CD4-positive, CD25-positive, alpha-beta regulatory T cell (primary cell): ENCODE data around the gene SMPX. TPM values are rescaled to one million over a fixed set of nuclear protein-coding genes. Genes with fewer than 3 reads are reported as not detected.

Source experiments
- ATAC-seq, 2 donors: fragments of 150-1000 bp; cut with Tn5 transposase; one replicate each; pipeline ENCODE4 v1.10.0; 2021; ENCODE audit warnings: low read depth in 2 of 2, moderate number of reproducible peaks in 2 of 2, moderate library complexity in 1 of 2
- DNase-seq, 3 donors: peaks; one replicate each; pipeline versions ENCODE4 v3.0.0 to v3.0.0-alpha.2; 2012 to 2022; ENCODE audit warnings: mixed read lengths in 1 of 3
- H3K27ac ChIP-seq: one replicate; pipeline ENCODE4 v1.7.0; 2013; ENCODE audit warnings: mild to moderate bottlenecking, low read length; ENCODE audit not compliant: insufficient read depth, poor library complexity, severe bottlenecking
- H3K27me3 ChIP-seq: one replicate; pipeline ENCODE4 v1.7.0; 2013; ENCODE audit warnings: low read length; ENCODE audit not compliant: control insufficient read depth, insufficient read depth
- H3K36me3 ChIP-seq: one replicate; pipeline ENCODE4 v1.7.0; 2013; ENCODE audit warnings: mild to moderate bottlenecking, low read length, moderate library complexity; ENCODE audit not compliant: control insufficient read depth, insufficient read depth
- H3K4me1 ChIP-seq: 2 replicates; pipeline ENCODE4 v1.7.0; 2013; ENCODE audit warnings: mild to moderate bottlenecking, low read length; ENCODE audit not compliant: insufficient read depth, control insufficient read depth, poor library complexity, severe bottlenecking
- H3K4me3 ChIP-seq: one replicate; pipeline ENCODE4 v1.7.0; 2013; ENCODE audit warnings: low read depth, mild to moderate bottlenecking, low read length, moderate library complexity
- H3K9me3 ChIP-seq, 2 experiments: 1 replicate in 1 of 2; 2 replicates in 1 of 2; pipeline ENCODE4 v1.7.0; 2013; ENCODE audit warnings: low read length in 2 of 2, mild to moderate bottlenecking in 1 of 2, moderate library complexity in 1 of 2; ENCODE audit not compliant: control insufficient read depth in 2 of 2
- H3K27ac Mint-ChIP-seq, 3 donors: one replicate each; pipeline ENCODE4 v1.8.0; 2020 to 2022; ENCODE audit warnings: mild to moderate bottlenecking in 3 of 3, mixed read lengths in 3 of 3, moderate library complexity in 2 of 3
- H3K27me3 Mint-ChIP-seq: one replicate; pipeline ENCODE4 v1.8.0; 2022; ENCODE audit warnings: mild to moderate bottlenecking, mixed read lengths
- H3K36me3 Mint-ChIP-seq: one replicate; pipeline ENCODE4 v1.8.0; 2020; ENCODE audit warnings: mixed read lengths
- H3K4me1 Mint-ChIP-seq, 4 donors: one replicate each; pipeline ENCODE4 v1.8.0; 2020 to 2022; ENCODE audit warnings: mixed read lengths in 4 of 4, mild to moderate bottlenecking in 1 of 4
- H3K4me3 Mint-ChIP-seq, 4 donors: one replicate each; pipeline ENCODE4 v1.8.0; 2020 to 2022; ENCODE audit warnings: mild to moderate bottlenecking in 4 of 4, mixed read lengths in 4 of 4, moderate library complexity in 3 of 4
- H3K9me3 Mint-ChIP-seq, 7 donors: one replicate each; pipeline ENCODE4 v1.8.0; 2020 to 2022; ENCODE audit warnings: mixed read lengths in 7 of 7, mild to moderate bottlenecking in 3 of 7, moderate library complexity in 2 of 7
- polyA plus RNA-seq, 4 donors: library from polyadenylated mRNA; unstranded; fragments of 300-500 nt; fragmentation: Illumina TruSeq; gene quantifications; one replicate each; pipeline ENCODE4 v1.2.3, GENCODE V29; 2021
- total RNA-seq: library from RNA; stranded (reverse); gene quantifications from one replicate; pipeline ENCODE4 v1.2.3, GENCODE V29; 2022

The SMPX gene
- total and polyA plus RNA-seq, 5 donors from 2014 or later: not detected

- no peak overlapping the region for H3K4me3 Mint-ChIP-seq
- H3K27ac ChIP-seq: no peak overlapping the region
- no peaks in the 10 kb centered on the region for H3K9me3 Mint-ChIP-seq
- H3K4me1 Mint-ChIP-seq: no peaks in the 10 kb centered on the region
- H3K4me1 ChIP-seq: no peaks in the 10 kb centered on the region
- no peak overlapping the region for H3K27ac Mint-ChIP-seq
- H3K36me3 Mint-ChIP-seq: no peaks in the 10 kb centered on the region
- no peaks in the 10 kb centered on the region for H3K36me3 ChIP-seq
- peaks cover 5% of the 10 kb centered on the region for H3K27me3 Mint-ChIP-seq
- no peak overlapping the region for H3K4me3 ChIP-seq
- no peaks in the 10 kb centered on the region for H3K27me3 ChIP-seq
- no peaks in the 10 kb centered on the region for H3K9me3 ChIP-seq
- ATAC-seq: no peak
- DNase-seq: no peak
Measured at GRCh38 chrX:21721195-21721594, 36.7 kb downstream of the SMPX start.

- no peak overlapping the region for H3K27ac Mint-ChIP-seq
- peaks cover 0 to under 1% (median 0%) of the 10 kb centered on the region in 7 donors for H3K9me3 Mint-ChIP-seq
- no peak overlapping the region for H3K4me3 Mint-ChIP-seq
Measured at GRCh38 chrX:21718575-21718974, 39.3 kb downstream of the SMPX start.

GRCh38 chrX:21717802-21718201 is 40.1 kb downstream of the SMPX start:
- no peak for DNase-seq
- no peak for ATAC-seq
- H3K9me3 ChIP-seq: no peaks in the 10 kb centered on the region
- H3K36me3 ChIP-seq: no peaks in the 10 kb centered on the region
- no peaks in the 10 kb centered on the region for H3K4me1 ChIP-seq
- no peak overlapping the region for H3K4me3 Mint-ChIP-seq
- H3K4me1 Mint-ChIP-seq: no peaks in the 10 kb centered on the region
- no peaks in the 10 kb centered on the region for H3K27me3 ChIP-seq
- H3K27me3 Mint-ChIP-seq: peaks cover 5% of the 10 kb centered on the region
- H3K9me3 Mint-ChIP-seq: peaks cover 0 to 3% (median 0%) of the 10 kb centered on the region in 7 donors
- H3K27ac ChIP-seq: no peak overlapping the region
- no peaks in the 10 kb centered on the region for H3K36me3 Mint-ChIP-seq
- H3K27ac Mint-ChIP-seq: no peak overlapping the region
- H3K4me3 ChIP-seq: no peak overlapping the region

More at GRCh38 chrX:21718575-21718974, 39.3 kb downstream of the SMPX start:
- Histone ChIP-seq H3K36me3 (no peaks in the 10 kb centered on the region), H3K4me3 (no peak overlapping the region), H3K27me3 (no peaks in the 10 kb centered on the region), H3K27ac (no peak overlapping the region), H3K4me1 (no peaks in the 10 kb centered on the region), H3K9me3 (no peaks in the 10 kb centered on the region)
- no peaks in the 10 kb centered on the region for H3K36me3 Mint-ChIP-seq
- H3K4me1 Mint-ChIP-seq: no peaks in the 10 kb centered on the region
- ATAC-seq (no peak), DNase-seq (no peak)
- H3K27me3 Mint-ChIP-seq: peaks cover 5% of the 10 kb centered on the region

GRCh38 chrX:21715825-21716224 is 42.1 kb downstream of the SMPX start:
- Mint-ChIP-seq H3K4me3 (no peak overlapping the region), H3K27me3 (peaks cover 5% of the 10 kb centered on the region), H3K9me3 (peaks cover 0 to 3% (median 0%) of the 10 kb centered on the region in 7 donors), H3K27ac (no peak overlapping the region), H3K36me3 (no peaks in the 10 kb centered on the region), H3K4me1 (no peaks in the 10 kb centered on the region)
- Histone ChIP-seq H3K36me3 (no peaks in the 10 kb centered on the region), H3K4me3 (no peak overlapping the region), H3K9me3 (no peaks in the 10 kb centered on the region), H3K27ac (no peak overlapping the region), H3K4me1 (no peaks in the 10 kb centered on the region), H3K27me3 (no peaks in the 10 kb centered on the region)
- ATAC-seq (no peak), DNase-seq (no peak)

- Mint-ChIP-seq H3K27ac (no peak overlapping the region), H3K36me3 (no peaks in the 10 kb centered on the region), H3K27me3 (peaks cover 5% of the 10 kb centered on the region), H3K4me3 (no peak overlapping the region), H3K4me1 (no peaks in the 10 kb centered on the region), H3K9me3 (peaks cover 0 to 3% (median 0%) of the 10 kb centered on the region in 7 donors)
- Histone ChIP-seq H3K9me3 (no peaks in the 10 kb centered on the region), H3K36me3 (no peaks in the 10 kb centered on the region), H3K27ac (no peak overlapping the region), H3K27me3 (no peaks in the 10 kb centered on the region), H3K4me3 (no peak overlapping the region), H3K4me1 (no peaks in the 10 kb centered on the region)
- DNase-seq (no peak), ATAC-seq (no peak)
Measured at GRCh38 chrX:21715337-21715736, 42.6 kb downstream of the SMPX start.

GRCh38 chrX:21711848-21712197 is 46.1 kb downstream of the SMPX start:
- H3K4me3 Mint-ChIP-seq: no peak overlapping the region
- no peak overlapping the region for H3K27ac Mint-ChIP-seq
- H3K9me3 Mint-ChIP-seq: peaks cover 0 to 10% (median 0%) of the 10 kb centered on the region in 7 donors
- Histone ChIP-seq H3K27ac (no peak overlapping the region), H3K36me3 (no peaks in the 10 kb centered on the region), H3K4me3 (no peak overlapping the region), H3K9me3 (no peaks in the 10 kb centered on the region), H3K27me3 (no peaks in the 10 kb centered on the region), H3K4me1 (no peaks in the 10 kb centered on the region)
- peaks cover 5% of the 10 kb centered on the region for H3K27me3 Mint-ChIP-seq
- no peaks in the 10 kb centered on the region for H3K4me1 Mint-ChIP-seq
- ATAC-seq (no peak), DNase-seq (no peak)
- H3K36me3 Mint-ChIP-seq: no peaks in the 10 kb centered on the region

GRCh38 chrX:21711129-21711847 is 46.6 kb downstream of the SMPX start:
- Histone ChIP-seq H3K27me3 (no peaks in the 10 kb centered on the region), H3K27ac (no peak overlapping the region), H3K36me3 (no peaks in the 10 kb centered on the region), H3K9me3 (no peaks in the 10 kb centered on the region), H3K4me1 (no peaks in the 10 kb centered on the region), H3K4me3 (no peak overlapping the region)
- DNase-seq (no peak), ATAC-seq (no peak)
- no peak overlapping the region for H3K27ac Mint-ChIP-seq
- peaks cover under 1% of the 10 kb centered on the region for H3K27me3 Mint-ChIP-seq
- peaks cover 0 to 11% (median 0%) of the 10 kb centered on the region in 7 donors for H3K9me3 Mint-ChIP-seq
- no peak overlapping the region for H3K4me3 Mint-ChIP-seq
- no peaks in the 10 kb centered on the region for H3K36me3 Mint-ChIP-seq
- no peaks in the 10 kb centered on the region for H3K4me1 Mint-ChIP-seq

- H3K27ac ChIP-seq: no peak overlapping the region
- ATAC-seq: no peak
- H3K4me1 ChIP-seq: no peaks in the 10 kb centered on the region
- H3K4me3 Mint-ChIP-seq: no peak overlapping the region
- no peak overlapping the region for H3K4me3 ChIP-seq
- H3K27me3 Mint-ChIP-seq: no peaks in the 10 kb centered on the region
- no peaks in the 10 kb centered on the region for H3K4me1 Mint-ChIP-seq
- H3K9me3 Mint-ChIP-seq: peaks cover 0 to 8% (median 0%) of the 10 kb centered on the region in 7 donors
- no peaks in the 10 kb centered on the region for H3K36me3 Mint-ChIP-seq
- peak in 1 of 3 donors; percentile 5 for DNase-seq
- no peaks in the 10 kb centered on the region for H3K9me3 ChIP-seq
- no peaks in the 10 kb centered on the region for H3K36me3 ChIP-seq
- H3K27me3 ChIP-seq: no peaks in the 10 kb centered on the region
- H3K27ac Mint-ChIP-seq: no peak overlapping the region
Measured at GRCh38 chrX:21708116-21708515, 49.8 kb downstream of the SMPX start.
